GM19025 (cell line): Measurements from ENCODE around the gene THBD.
"Not testable (repeated sequence)": the region's sequence is repeated elsewhere in the genome, so short reads cannot be mapped to it uniquely, and the experiment has no call there.

Source experiments
- ATAC-seq: cut with Tn5 transposase; IDR thresholded peaks from one replicate; pipeline ENCODE4 v1.9.1; 2021; ENCODE audit warnings: mild to moderate bottlenecking, low read depth, moderate library complexity; ENCODE audit not compliant: unreplicated experiment

The THBD gene

DNA sequence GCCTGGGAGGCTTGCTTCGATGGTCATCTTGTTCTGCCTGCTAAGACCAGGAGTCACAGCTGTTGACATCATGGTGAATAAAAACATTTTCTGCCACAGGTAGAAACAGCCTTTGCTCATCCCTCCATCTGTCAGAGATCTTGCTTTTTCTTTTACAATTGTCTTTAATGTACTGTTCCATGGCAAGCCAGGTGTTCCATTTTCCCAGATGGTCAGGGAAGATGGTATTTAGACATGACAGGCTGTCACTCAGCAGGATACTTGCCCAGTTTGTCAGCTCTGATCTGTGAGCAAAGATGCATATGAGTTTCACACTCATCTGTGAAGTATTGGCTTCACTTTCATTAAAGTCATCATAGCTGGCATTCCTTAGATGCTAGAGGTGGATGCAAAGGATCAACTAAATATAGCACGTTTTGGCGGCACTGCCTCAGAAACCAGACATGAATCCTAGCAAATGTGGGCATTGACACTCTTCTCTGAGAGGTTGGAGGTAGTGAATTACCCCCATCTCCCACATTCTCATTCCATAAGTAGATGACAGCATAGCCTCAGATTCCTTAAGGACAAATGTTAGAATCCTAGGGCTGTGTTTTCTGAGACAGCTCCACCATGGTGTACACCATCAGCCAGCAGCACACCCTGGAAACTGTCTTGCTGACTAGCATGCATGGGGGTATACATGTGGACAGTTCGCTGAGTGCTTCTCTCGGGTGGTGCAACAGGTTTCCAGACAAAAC lies 10.2 kb downstream of the THBD start:
- ATAC-seq: no peak

DNA sequence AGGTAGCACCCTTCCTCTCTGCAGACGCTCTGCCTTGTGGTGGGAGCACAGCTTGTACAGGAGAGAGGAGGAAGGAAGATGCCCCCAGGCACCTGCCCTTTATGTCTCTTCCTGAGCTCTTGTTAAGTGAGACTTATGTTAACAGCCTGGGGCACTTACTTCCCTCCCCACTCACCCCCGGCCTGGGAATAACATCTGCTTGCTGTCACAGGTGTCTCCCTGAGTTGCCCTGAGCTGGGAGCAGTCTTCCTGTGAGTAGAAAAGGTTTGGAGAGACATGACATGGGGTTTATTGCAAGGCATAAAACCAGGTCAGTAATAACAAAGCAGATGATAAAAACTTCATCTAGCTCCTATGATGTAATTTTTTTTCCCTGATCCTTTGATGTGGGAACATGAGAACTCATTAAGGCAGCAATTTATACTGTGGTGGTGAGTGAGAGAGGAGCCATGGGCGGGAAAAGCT lies 12.4 kb downstream of the THBD start:
- ATAC-seq: no peak

DNA sequence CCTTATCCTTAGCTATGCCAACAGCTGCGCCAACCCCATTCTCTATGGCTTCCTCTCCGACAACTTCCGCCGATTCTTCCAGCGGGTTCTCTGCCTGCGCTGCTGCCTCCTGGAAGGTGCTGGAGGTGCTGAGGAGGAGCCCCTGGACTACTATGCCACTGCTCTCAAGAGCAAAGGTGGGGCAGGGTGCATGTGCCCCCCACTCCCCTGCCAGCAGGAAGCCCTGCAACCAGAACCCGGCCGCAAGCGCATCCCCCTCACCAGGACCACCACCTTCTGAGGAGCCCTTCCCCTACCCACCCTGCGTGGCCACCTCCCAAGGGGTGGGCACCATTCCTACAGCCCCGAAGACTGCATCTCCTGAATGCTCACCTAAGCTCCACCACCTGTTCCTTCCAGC lies 13.1 kb downstream of the THBD start:
- ATAC-seq: no peak

DNA sequence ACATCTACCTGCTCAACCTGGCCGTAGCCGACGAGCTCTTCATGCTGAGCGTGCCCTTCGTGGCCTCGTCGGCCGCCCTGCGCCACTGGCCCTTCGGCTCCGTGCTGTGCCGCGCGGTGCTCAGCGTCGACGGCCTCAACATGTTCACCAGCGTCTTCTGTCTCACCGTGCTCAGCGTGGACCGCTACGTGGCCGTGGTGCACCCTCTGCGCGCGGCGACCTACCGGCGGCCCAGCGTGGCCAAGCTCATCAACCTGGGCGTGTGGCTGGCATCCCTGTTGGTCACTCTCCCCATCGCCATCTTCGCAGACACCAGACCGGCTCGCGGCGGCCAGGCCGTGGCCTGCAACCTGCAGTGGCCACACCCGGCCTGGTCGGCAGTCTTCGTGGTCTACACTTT lies 13.7 kb downstream of the THBD start:
- no peak for ATAC-seq

DNA sequence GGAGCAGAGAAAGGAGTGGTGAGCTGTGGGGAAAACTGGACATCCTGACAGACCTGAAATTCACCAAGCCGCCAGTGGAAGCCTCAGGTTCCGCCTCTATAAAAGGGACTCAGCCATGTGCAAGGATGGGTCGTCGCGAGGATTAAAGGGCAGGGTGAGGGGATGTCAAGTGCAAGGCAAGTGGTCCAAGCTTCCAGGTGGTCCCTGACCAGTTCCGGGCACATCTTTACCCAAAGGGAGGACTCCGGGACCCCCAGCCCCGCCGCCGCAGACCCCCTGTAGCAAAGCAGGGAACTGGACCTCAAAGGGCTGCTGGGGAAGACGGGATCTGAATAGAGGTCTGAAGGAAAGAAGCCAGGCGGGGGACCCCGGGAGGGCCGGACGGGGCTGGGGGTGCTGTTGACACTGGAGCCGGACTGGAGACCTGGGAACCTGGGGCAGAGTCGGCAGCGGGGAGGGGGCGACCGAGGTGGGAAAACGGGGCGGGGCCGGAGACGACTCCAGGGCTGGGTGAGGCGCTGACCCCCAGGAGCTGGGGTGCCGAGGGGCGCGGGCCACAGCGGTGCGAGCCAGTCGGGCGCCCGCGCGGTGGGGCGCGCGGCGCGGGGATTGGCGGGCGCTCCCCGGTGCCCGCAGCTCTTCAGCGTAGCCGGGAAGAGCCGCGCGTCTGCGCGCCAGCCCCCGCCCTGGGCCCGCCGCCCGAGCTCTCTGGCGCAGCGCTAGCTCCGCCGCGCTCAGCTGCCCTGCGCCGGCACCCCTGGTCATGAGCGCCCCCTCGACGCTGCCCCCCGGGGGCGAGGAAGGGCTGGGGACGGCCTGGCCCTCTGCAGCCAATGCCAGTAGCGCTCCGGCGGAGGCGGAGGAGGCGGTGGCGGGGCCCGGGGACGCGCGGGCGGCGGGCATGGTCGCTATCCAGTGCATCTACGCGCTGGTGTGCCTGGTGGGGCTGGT lies 14.5 kb downstream of the THBD start, which contains the start of gene SSTR4:
Gene SSTR4, plus strand, starts transcription at position 592 of the 951 bp plus-strand sequence. Its CDS starts 172 bp downstream, at position 764.
- ATAC-seq: no peak

DNA sequence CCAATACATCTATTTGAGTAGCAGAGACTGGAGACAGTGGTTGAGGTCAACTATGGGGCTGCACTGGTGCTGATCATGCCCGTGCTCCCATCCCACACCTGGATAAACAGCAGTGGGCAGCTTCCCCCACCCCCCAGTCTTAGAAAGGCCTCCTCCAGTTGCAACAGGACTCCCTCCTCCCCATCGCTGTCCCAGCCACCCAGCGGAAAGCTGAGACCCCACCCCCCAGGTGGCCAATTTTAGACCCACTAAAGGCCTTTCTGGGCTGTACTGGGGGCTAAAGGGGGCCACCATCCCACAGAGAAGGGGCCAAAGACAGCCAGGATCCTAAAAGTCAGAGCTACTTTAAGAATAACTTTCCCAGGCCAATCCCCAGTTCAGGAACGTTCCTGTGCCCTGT lies 15.6 kb downstream of the THBD start:
- no peak for ATAC-seq

DNA sequence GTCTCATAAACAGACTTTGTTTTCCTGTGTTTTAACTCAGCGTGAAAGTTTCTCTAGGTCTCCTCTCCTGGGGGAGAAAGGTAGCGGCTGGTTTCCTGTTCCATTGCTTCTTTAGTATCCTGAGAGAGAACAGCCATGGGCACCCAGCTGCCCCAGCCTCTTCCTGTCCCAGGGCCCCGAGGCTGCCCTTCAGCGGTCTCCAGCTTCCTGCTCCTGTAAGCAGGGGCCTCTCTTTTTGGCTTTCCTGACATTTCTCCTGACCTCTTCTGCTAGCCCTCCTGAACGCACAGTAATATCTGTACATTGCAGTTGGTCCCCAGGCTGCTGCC lies 16.8 kb downstream of the THBD start:
- no peak for ATAC-seq

DNA sequence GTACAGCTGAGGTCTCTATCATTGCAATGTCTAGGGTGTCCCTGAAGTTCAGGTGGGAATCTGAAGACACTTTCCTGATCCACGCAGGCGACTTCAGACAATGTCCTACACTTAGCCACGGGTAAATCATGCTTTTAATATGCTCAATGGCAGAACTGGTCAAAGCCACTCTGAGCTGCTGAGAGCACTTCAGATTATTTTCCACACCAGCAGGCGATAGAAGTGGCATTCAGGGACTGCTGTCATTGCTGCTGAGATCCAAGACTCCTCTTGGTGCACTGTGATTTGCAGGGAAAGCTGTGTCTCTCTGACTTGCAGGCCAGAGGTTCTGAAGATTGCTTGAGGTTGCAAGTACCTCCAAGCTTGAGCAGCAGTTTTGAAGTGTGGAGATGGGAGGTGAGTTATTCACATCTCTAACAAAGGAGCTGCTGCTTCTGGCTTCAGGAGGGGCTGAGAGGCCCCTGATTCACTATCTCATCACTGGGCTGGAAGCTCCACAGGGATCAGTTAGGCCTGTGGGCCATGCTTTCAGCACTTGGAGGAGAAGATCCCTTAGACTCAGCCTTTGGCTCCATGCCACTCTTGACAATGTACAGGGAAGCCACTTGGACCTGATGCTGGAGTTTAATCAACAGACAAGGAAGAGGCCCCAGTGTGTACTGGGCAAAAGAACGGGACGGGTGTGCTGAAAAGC lies 17.3 kb downstream of the THBD start:
- ATAC-seq: no peak

DNA sequence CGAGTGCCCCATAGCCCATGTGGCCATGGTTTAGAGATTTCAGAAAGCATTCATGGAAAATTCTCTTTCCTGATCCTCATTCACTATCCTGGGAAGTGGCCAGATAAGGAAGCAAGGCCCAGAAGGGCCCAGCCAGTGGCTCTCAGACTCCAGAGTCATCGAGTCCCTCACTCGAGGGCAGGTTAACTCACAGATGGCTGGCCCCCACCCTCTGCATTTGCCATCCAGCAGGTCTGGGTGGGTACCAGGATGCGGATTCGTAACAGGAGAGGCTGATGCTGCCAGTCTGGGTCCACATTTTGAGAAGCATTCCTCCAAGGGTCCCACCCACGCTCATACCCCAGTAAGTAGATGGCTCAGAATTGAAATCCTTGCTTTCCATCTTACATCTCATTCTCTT lies 18.1 kb downstream of the THBD start:
- no peak for ATAC-seq

DNA sequence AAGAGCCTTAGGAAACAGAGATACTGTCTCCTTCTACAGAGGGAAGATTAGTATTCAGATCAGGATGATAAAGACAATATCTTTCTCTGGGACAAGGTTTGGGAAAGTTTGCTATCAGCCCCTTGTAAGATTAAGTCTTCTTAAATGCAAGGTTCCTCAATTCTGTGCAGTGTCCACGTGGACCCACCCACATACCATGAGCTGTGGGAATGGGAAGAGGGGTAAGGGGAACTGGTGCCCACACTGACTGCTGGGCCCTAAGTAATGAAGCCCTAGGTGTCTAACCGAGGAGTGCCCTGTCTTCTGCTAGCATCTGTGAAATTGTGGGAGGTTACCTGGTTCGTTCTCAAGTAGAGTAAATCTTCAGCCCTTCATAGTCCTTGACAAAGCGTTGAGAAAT lies 20.1 kb downstream of the THBD start:
- no peak for ATAC-seq

DNA sequence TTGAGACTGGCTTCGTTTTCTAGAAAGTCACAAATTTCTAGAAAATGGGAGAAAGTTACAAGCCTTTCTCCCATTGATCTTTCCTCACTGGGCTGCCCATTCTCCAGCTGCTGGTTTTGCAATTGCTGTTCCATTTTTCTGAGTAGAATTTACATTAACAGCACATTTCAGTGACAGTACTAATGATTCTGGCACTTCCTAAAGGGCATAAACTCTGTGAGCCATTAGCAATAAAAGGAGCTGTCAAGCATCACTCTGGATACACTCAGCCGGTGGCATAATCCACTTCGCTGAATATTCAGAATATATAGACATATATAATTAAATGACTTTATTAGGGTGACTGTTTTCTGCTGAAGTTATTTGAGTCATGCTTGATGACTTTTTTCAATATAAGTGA lies 21.1 kb downstream of the THBD start:
- no peak for ATAC-seq

DNA sequence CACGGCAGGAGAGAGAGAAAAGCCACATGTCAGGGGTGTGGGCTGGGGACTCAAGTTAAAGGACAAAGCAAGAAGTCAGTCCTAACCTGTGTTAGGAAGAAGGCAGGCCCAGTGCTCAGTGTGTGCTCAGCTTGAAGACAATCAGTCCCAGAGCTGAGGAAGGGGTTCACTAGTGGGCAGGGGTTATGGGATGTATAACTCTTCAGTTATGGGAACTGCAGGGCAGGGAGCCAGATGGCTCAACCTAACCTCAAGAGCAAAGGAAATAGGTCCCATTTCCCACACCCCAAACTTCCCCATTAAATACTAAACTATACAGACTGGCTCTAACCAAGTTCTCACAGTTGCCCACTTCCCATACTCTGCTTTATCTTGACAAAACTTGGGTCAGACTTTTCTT lies 21.8 kb downstream of the THBD start:
- ATAC-seq: no peak

DNA sequence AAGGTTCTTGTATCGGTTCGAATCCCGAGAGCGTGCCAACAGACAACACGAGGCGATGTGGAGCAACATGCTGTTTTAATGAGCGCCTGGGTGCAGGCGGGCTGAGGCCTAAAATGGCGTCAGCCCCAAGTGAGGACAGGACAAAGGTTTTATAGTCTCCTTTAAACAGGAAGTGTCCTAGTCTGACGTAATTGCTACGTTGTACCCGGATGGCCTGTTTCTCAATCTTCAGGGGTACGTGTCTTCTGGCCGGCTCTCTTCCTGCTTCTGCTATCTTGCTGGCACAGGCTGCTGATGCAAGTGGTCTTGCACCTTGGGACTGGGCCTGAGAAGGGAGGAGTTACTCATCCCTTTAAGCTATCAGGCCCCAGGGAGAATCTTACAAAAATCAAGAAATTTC lies 24.0 kb downstream of the THBD start:
- not testable (repeated sequence) for ATAC-seq

DNA sequence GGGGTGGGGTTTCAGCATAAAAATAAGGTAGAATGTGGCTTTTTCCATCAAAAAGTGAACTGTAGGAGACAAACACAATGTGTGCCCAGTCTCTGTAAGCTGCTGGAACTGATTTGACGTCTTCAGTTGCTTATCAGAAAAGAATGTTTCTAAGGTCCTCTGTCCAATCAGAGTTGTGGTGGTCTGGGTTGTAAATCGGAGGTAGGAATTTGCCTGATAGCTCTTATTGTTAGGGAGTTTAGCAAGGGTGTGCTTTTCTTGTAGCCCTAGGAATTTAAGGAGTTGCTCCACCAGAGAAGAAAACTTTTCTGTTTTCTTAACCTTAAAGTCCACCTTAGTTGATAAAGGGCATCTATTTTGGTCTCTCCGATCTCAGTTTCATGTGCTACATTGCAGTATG lies 24.8 kb downstream of the THBD start:
- ATAC-seq: no peak

DNA sequence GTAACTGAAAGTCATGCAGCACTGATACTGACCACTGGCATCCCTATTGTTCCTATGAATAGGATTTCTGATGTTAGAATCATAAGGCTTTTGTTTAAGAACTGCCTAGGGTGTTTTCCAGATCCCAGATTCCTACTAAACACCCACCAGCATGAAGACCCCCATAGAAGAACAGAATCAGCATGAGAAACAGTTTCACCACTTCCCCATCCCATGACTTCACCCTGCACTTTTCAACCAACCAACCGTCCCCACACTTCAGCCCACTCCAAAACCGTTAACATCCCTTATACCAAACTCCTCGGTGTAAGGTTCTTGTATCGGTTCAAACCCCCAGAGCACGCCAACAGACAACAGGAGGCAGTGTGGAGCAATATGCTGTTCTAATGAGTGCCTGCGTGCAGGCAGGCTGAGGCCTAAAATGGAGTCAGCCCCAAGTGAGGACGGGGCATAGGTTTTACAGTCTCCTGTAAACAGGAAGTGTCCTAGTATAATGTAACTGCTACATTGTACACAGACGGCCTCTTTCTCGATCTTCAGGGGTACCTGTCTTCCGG lies 25.8 kb downstream of the THBD start:
- no peak for ATAC-seq

DNA sequence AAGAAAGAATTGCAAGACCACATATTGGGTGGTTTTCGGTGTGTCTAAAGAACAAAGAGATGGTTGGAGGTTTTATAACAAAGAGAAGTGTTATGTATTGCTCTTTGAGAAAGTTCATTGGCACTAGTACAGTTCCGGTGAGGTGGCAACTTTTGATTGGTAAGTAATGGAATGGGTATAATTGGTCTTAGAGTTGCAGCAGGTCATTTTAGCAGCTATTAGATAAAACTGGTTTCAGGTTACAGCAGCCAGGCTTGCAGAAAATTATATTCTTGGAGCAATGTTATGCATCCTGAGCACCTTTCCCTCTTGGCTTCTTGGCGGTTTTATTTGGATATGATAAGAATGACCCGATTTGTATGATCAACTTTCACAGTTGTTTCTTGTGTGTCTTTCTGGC lies 26.6 kb downstream of the THBD start:
- ATAC-seq: no peak

DNA sequence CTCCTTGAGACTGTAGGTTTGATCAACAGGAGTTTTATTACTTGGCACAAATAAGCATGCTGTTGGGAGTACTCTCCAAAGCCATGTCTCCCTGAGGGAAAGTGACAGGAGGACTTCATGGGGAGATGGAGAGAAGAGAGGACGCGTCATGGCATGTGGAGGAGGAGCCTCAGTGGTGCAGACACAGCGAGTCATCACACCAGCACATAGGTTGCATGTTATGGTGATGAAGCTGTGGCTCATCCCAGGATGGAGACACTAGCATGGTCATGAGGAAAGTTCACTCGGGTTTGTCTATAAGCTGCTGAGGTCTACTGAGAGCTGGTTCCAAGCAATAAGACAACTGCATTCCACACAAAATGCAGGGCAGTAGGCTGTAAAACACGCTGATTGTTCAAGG lies 27.5 kb downstream of the THBD start:
- no peak for ATAC-seq

DNA sequence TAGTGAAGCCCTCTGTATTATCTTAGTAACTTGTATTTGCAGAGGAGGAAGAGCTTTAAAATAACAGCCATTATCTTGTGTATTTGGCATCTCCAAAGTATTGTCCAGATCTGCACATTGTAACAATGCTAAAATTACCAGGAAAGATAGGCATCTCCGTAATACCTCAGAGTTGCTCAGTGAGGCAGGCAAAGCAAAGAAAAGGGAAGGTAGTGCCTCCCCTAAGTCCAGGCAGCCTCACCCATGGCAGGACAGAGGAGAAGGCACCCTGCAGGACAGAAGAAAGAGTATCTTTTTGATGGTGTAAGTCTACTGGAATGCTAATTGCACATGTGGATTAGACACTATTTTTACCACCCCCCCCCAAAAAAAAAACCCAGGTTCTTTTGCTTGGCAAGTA lies 27.9 kb downstream of the THBD start:
- no peak for ATAC-seq

DNA sequence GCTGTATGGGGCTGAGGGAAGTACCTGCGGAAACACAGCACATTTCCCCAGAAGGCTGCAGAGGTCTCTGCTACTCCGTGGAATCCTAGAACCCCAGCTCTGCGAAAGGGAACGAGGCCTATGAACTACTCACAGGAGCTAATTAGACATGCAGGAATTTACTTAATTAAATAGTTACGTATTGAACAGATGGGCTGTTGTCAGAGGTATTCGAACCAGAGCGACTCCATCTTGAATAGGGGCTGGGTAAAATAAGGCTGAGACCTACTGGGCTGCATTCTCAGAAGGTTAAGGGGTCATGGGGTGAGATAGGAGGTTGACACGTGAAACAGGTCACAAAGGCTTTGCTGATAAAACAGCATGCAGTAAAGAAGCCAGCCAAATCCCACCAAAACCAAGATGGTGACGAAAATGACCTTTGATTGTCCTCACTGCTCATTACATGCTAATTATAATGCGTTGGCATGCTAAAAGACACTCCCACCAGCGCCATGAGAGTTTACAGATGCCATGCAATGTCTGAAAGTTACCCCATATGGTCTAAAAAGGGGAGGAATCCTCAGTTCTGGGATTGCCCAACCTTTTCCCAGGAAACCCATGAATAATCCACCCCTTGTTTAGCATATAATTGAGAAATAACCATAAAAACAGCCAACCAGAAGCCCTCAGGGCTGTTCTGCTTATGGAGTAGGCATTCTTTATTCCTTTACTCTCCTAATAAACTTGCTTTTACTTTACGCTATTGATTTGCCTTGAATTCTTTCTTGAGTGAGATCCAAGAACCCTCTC lies 29.0 kb downstream of the THBD start:
- ATAC-seq: no peak

DNA sequence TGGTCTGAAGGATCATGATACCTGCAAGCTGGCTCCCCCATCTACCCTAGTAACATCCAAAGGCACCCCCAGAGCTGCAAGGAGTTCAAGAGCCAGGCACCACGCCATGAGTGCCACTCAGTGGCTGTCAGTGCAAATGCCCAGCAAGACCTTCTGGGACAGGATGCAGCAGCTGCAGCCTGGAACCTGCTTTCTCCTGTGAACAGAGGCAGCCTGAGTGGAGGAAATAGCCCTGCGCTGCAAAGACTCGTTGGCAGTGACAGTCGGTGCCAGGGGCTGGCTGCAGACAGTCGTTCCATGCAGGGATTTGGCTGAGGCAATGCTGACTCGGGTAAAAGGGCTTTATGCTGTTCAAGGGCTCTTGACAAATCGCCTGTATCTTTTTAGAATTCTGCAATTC lies 30.1 kb downstream of the THBD start:
- ATAC-seq: no peak
